Neural cell (in vitro differentiated cells): ENCODE measurements around the gene FAS. TPM values are rescaled to one million over a fixed set of nuclear protein-coding genes. Genes with fewer than 3 reads are reported as not detected.

ENCODE experiments used
- H2AFZ ChIP-seq: fragments of 200-600, 300-800 bp; sonication (generic), shearing (Covaris generic); 2 replicates; pipeline ENCODE4 v1.6.0; 2014; ENCODE audit warnings: low read depth, mild to moderate bottlenecking, antibody characterized with exemption, low read length, moderate library complexity
- H3F3A ChIP-seq: fragments of 200-600 bp; shearing (Covaris generic); 2 replicates; pipeline ENCODE4 v1.6.1; 2016; ENCODE audit warnings: mild to moderate bottlenecking, moderate library complexity, mixed read lengths, antibody characterized with exemption, low read length; ENCODE audit not compliant: insufficient read depth, poor library complexity, severe bottlenecking
- H3K27ac ChIP-seq: fragments of 200-600, 300-800 bp; sonication (generic), shearing (Covaris generic); 2 replicates; pipeline ENCODE4 v1.5.1; 2014; ENCODE audit warnings: mild to moderate bottlenecking, low read length, moderate library complexity
- H3K27me3 ChIP-seq: fragments of 300-800, 200-600 bp; sonication (generic), shearing (Covaris generic); 2 replicates; pipeline ENCODE4 v1.6.0; 2014; ENCODE audit warnings: mild to moderate bottlenecking, low read depth, low read length, moderate library complexity; ENCODE audit not compliant: insufficient read depth
- H3K36me3 ChIP-seq: fragments of 300-800, 200-600 bp; sonication (generic), shearing (Covaris generic); 2 replicates; pipeline ENCODE4 v1.5.1; 2014; ENCODE audit warnings: mild to moderate bottlenecking, antibody characterized with exemption, low read length, moderate library complexity; ENCODE audit not compliant: insufficient read depth
- H3K4me2 ChIP-seq: fragments of 300-800, 200-600 bp; sonication (generic), shearing (Covaris generic); 2 replicates; pipeline ENCODE4 v1.6.0; 2014; ENCODE audit warnings: mild to moderate bottlenecking, low read length
- H3K4me3 ChIP-seq: fragments of 300-800, 200-600 bp; sonication (generic), shearing (Covaris generic); 2 replicates; pipeline ENCODE4 v1.5.1; 2014; ENCODE audit warnings: mild to moderate bottlenecking, low read length, moderate library complexity
- H3K79me2 ChIP-seq: fragments of 200-600 bp; shearing (Covaris generic); replicated peaks from 2 replicates; pipeline ENCODE4 v1.6.0; 2014; ENCODE audit warnings: mild to moderate bottlenecking, low read length, moderate library complexity; ENCODE audit not compliant: insufficient read depth
- H3K9ac ChIP-seq: fragments of 300-800, 200-600 bp; sonication (generic), shearing (Covaris generic); 2 replicates; pipeline ENCODE4 v1.6.1; 2016; ENCODE audit warnings: mild to moderate bottlenecking, low read length, mixed read lengths
- H3K9me2 ChIP-seq: fragments of 200-600 bp; shearing (Covaris generic); 2 replicates; pipeline ENCODE4 v1.6.1; 2016; ENCODE audit warnings: mild to moderate bottlenecking, low read length, mixed read lengths; ENCODE audit not compliant: insufficient read depth
- H3K9me3 ChIP-seq: fragments of 200-600, 300-800 bp; sonication (generic), shearing (Covaris generic); 2 replicates; pipeline ENCODE4 v1.6.1; 2016; ENCODE audit warnings: mild to moderate bottlenecking, mixed run types, low read length, moderate library complexity, mixed read lengths
- H4K20me1 ChIP-seq: fragments of 200-600 bp; shearing (Covaris generic); 2 replicates; pipeline ENCODE4 v1.6.1; 2016; ENCODE audit warnings: mild to moderate bottlenecking, mixed run types; ENCODE audit not compliant: insufficient read depth
- CTCF ChIP-seq: fragments of 450-650 bp; IDR thresholded peaks from 2 replicates; pipeline ENCODE4 v1.5.1; 2014; ENCODE audit warnings: antibody characterized with exemption, mild to moderate bottlenecking, moderate library complexity; ENCODE audit not compliant: poor library complexity, severe bottlenecking
- EP300 ChIP-seq: fragments of 450-650 bp; conservative IDR thresholded peaks from 2 replicates; pipeline ENCODE4 v1.6.1; 2014; ENCODE audit warnings: antibody characterized with exemption, mild to moderate bottlenecking, moderate library complexity; ENCODE audit not compliant: poor library complexity, severe bottlenecking
- EZH2 ChIP-seq: fragments of 200-600, 300-800 bp; shearing (Covaris generic), sonication (generic); IDR thresholded peaks from 2 replicates; pipeline ENCODE4 v1.6.1; 2014; ENCODE audit warnings: antibody characterized with exemption, low read length, borderline replicate concordance, mild to moderate bottlenecking; ENCODE audit not compliant: insufficient read depth, poor library complexity, severe bottlenecking
- MXI1 ChIP-seq: fragments of 450-650 bp; conservative IDR thresholded peaks from 2 replicates; pipeline ENCODE4 v1.6.1; 2014; ENCODE audit warnings: antibody characterized with exemption, mild to moderate bottlenecking; ENCODE audit not compliant: poor library complexity, severe bottlenecking
- POLR2AphosphoS5 ChIP-seq: IDR thresholded peaks from 2 replicates; pipeline ENCODE4 v1.6.1; 2012
- RAD21 ChIP-seq: fragments of 450-650 bp; conservative IDR thresholded peaks from 2 replicates; pipeline ENCODE4 v1.6.1; 2014; ENCODE audit warnings: antibody characterized with exemption, mild to moderate bottlenecking, moderate library complexity
- REST ChIP-seq: IDR thresholded peaks from 2 replicates; pipeline ENCODE4 v1.6.1; 2012; ENCODE audit warnings: borderline replicate concordance
- SMC3 ChIP-seq: fragments of 450-650 bp; conservative IDR thresholded peaks from 2 replicates; pipeline ENCODE4 v1.6.1; 2014; ENCODE audit warnings: antibody characterized with exemption, mild to moderate bottlenecking, moderate library complexity; ENCODE audit not compliant: poor library complexity
- TAF1 ChIP-seq: IDR thresholded peaks from 2 replicates; pipeline ENCODE4 v1.6.1; 2012; ENCODE audit warnings: low read depth
- polyA plus RNA-seq: library from polyadenylated mRNA; depleted of rRNA; stranded (reverse); fragments of >200 nt; gene quantifications from 2 replicates; pipeline ENCODE4 v1.2.3, GENCODE V29; 2014

The FAS gene
- polyA plus RNA-seq, 1 donor from 2014 or later: 2.5 TPM

- Histone ChIP-seq H2AFZ (no peak overlapping the region), H3K27me3 (no peaks in the 10 kb centered on the region), H3K9ac (no peak overlapping the region), H3K27ac (no peak overlapping the region), H3K4me3 (no peak overlapping the region), H3K9me2 (no peaks in the 10 kb centered on the region), H3K79me2 (no peaks in the 10 kb centered on the region), H3K36me3 (no peaks in the 10 kb centered on the region), H3F3A (no peaks in the 10 kb centered on the region), H3K4me2 (no peak overlapping the region), H3K9me3 (no peaks in the 10 kb centered on the region), H4K20me1 (no peaks in the 10 kb centered on the region)
- TF ChIP-seq MXI1 (no peak), EZH2 (no peak), POLR2AphosphoS5 (no peak), RAD21 (no peak), TAF1 (no peak), EP300 (no peak), SMC3 (no peak), CTCF (no peak), REST (no peak)
These were observed 15.2 kb upstream of the FAS start for GRCh38 chr10:88975377-88975720.

- Histone ChIP-seq H3K4me3 (no peak overlapping the region), H3F3A (no peaks in the 10 kb centered on the region), H3K36me3 (no peaks in the 10 kb centered on the region), H3K4me2 (no peak overlapping the region), H3K9me2 (no peaks in the 10 kb centered on the region), H3K79me2 (no peaks in the 10 kb centered on the region), H4K20me1 (no peaks in the 10 kb centered on the region), H3K9ac (no peak overlapping the region), H2AFZ (no peak overlapping the region), H3K27ac (no peak overlapping the region), H3K9me3 (no peaks in the 10 kb centered on the region), H3K27me3 (no peaks in the 10 kb centered on the region)
- TF ChIP-seq CTCF (no peak), SMC3 (no peak), EP300 (no peak), POLR2AphosphoS5 (no peak), RAD21 (no peak), MXI1 (no peak), REST (no peak), EZH2 (no peak), TAF1 (no peak)
These were observed 12.1 kb upstream of the FAS start for GRCh38 chr10:88978463-88978862.
